H9 (cell line): ENCODE measurements around the gene MCCC1. TPM values are rescaled to one million over a fixed set of nuclear protein-coding genes. Genes with fewer than 3 reads are reported as not detected.

ENCODE experiments used
- DNase-seq: peaks from one replicate; pipeline ENCODE4 v3.0.0-alpha.2; 2017
- H2AFZ ChIP-seq: one replicate; pipeline ENCODE4 v1.6.1; 2013; ENCODE audit warnings: mild to moderate bottlenecking, low read length, control low read depth, moderate library complexity
- H2AK5ac ChIP-seq: 2 replicates; pipeline ENCODE4 v1.6.1; 2013; ENCODE audit warnings: low read length, control low read depth, mixed read lengths; ENCODE audit not compliant: insufficient read length
- H2BK120ac ChIP-seq: one replicate; pipeline ENCODE4 v1.6.1; 2013; ENCODE audit warnings: low read depth, mild to moderate bottlenecking, low read length, control low read depth, inconsistent platforms; ENCODE audit not compliant: poor library complexity, severe bottlenecking
- H2BK12ac ChIP-seq: 2 replicates; pipeline ENCODE4 v1.6.1; 2013; ENCODE audit warnings: low read length, control low read depth, mixed read lengths, low read depth; ENCODE audit not compliant: insufficient read length
- H2BK15ac ChIP-seq: 2 replicates; pipeline ENCODE4 v1.6.1; 2013; ENCODE audit warnings: low read depth, low read length, control low read depth
- H2BK20ac ChIP-seq: one replicate; pipeline ENCODE4 v1.6.1; 2013; ENCODE audit warnings: low read depth, mild to moderate bottlenecking, low read length, control low read depth, inconsistent platforms; ENCODE audit not compliant: poor library complexity, severe bottlenecking
- H2BK5ac ChIP-seq: 2 replicates; pipeline ENCODE4 v1.6.1; 2013; ENCODE audit warnings: low read length, control low read depth, mixed read lengths; ENCODE audit not compliant: insufficient read length
- H3K14ac ChIP-seq: 2 replicates; pipeline ENCODE4 v1.6.1; 2013; ENCODE audit warnings: low read length, control low read depth; ENCODE audit not compliant: insufficient read depth
- H3K18ac ChIP-seq: 2 replicates; pipeline ENCODE4 v1.6.1; 2013; ENCODE audit warnings: low read depth, mild to moderate bottlenecking, mixed read lengths, low read length, control low read depth; ENCODE audit not compliant: insufficient read length
- H3K23ac ChIP-seq: 2 replicates; pipeline ENCODE4 v1.6.1; 2013; ENCODE audit warnings: low read length, control low read depth, mixed read lengths, low read depth; ENCODE audit not compliant: insufficient read length
- H3K23me2 ChIP-seq: 2 replicates; pipeline ENCODE4 v1.6.1; 2013; ENCODE audit warnings: low read depth, mild to moderate bottlenecking, mixed read lengths, low read length, control low read depth; ENCODE audit not compliant: insufficient read length, poor library complexity, severe bottlenecking
- H3K27ac ChIP-seq: 2 replicates; pipeline ENCODE4 v1.5.1; 2013; ENCODE audit warnings: low read length, control low read depth, mixed read lengths, low read depth; ENCODE audit not compliant: insufficient read length
- H3K27me3 ChIP-seq: 2 replicates; pipeline ENCODE4 v1.6.1; 2013; ENCODE audit warnings: low read length, control low read depth, inconsistent platforms; ENCODE audit not compliant: insufficient read depth
- H3K4ac ChIP-seq: 2 replicates; pipeline ENCODE4 v1.6.1; 2013; ENCODE audit warnings: low read depth, mild to moderate bottlenecking, control low read depth, inconsistent platforms, low read length, moderate library complexity
- H3K4me1 ChIP-seq: 2 replicates; pipeline ENCODE4 v1.6.1; 2013; ENCODE audit warnings: low read length, control low read depth, inconsistent platforms; ENCODE audit not compliant: insufficient read depth
- H3K4me2 ChIP-seq: 2 replicates; pipeline ENCODE4 v1.6.1; 2013; ENCODE audit warnings: low read length, control low read depth, mixed read lengths; ENCODE audit not compliant: insufficient read length, insufficient read depth
- H3K56ac ChIP-seq: 2 replicates; pipeline ENCODE4 v1.6.1; 2013; ENCODE audit warnings: low read depth, mild to moderate bottlenecking, mixed read lengths, low read length, control low read depth; ENCODE audit not compliant: insufficient read length
- H3K79me1 ChIP-seq: 2 replicates; pipeline ENCODE4 v1.6.1; 2013; ENCODE audit warnings: low read depth, mild to moderate bottlenecking, moderate library complexity, low read length, control low read depth, inconsistent platforms; ENCODE audit not compliant: insufficient read depth, poor library complexity, severe bottlenecking
- H3K79me2 ChIP-seq: 2 replicates; pipeline ENCODE4 v1.6.1; 2013; ENCODE audit warnings: low read length, control low read depth, inconsistent platforms; ENCODE audit not compliant: insufficient read depth
- H3K9ac ChIP-seq: 2 replicates; pipeline ENCODE4 v1.6.1; 2013; ENCODE audit warnings: low read length, control low read depth, mixed read lengths; ENCODE audit not compliant: insufficient read length; ENCODE audit errors: extremely low read depth
- H3K9me3 ChIP-seq: one replicate; pipeline ENCODE4 v1.6.1; 2013; ENCODE audit warnings: low read depth, low read length, inconsistent platforms; ENCODE audit not compliant: control insufficient read depth
- H3T11ph ChIP-seq: one replicate; pipeline ENCODE4 v1.6.1; 2013; ENCODE audit warnings: mild to moderate bottlenecking, low read length, control low read depth, inconsistent platforms
- H4K20me1 ChIP-seq: one replicate; pipeline ENCODE4 v1.6.1; 2013; ENCODE audit not compliant: control insufficient read depth, insufficient read length, insufficient read depth
- H4K5ac ChIP-seq: 2 replicates; pipeline ENCODE4 v1.6.1; 2013; ENCODE audit warnings: low read depth, mild to moderate bottlenecking, mixed read lengths, low read length, control low read depth; ENCODE audit not compliant: insufficient read length
- H4K8ac ChIP-seq: replicated peaks from 2 replicates; pipeline ENCODE4 v1.6.1; 2013; ENCODE audit warnings: low read length, control low read depth, mixed read lengths, low read depth; ENCODE audit not compliant: insufficient read length
- H4K91ac ChIP-seq: 2 replicates; pipeline ENCODE4 v1.6.1; 2013; ENCODE audit warnings: low read depth, mild to moderate bottlenecking, moderate library complexity, mixed read lengths, low read length, control low read depth; ENCODE audit not compliant: insufficient read length
- H3K27ac Mint-ChIP-seq, 3 experiments: 2 replicates in 2 of 3; 3 replicates in 1 of 3; pipeline ENCODE4 v1.8.0; 2020 to 2021; ENCODE audit warnings: mixed read lengths in 3 of 3, mild to moderate bottlenecking in 1 of 3, moderate library complexity in 1 of 3
- H3K27me3 Mint-ChIP-seq: 2 replicates; pipeline ENCODE4 v1.8.0; 2021; ENCODE audit warnings: low read depth, mild to moderate bottlenecking, moderate library complexity, mixed read lengths
- H3K36me3 Mint-ChIP-seq, 3 experiments: 2 replicates in 2 of 3; 3 replicates in 1 of 3; pipeline ENCODE4 v1.8.0; 2020 to 2021; ENCODE audit warnings: low read depth in 3 of 3, mixed read lengths in 3 of 3; ENCODE audit not compliant: insufficient read depth in 1 of 3
- H3K4me1 Mint-ChIP-seq, 2 experiments: 2 replicates each; pipeline ENCODE4 v1.8.0; 2020; ENCODE audit warnings: mixed read lengths in 2 of 2
- H3K4me3 Mint-ChIP-seq, 2 experiments: 2 replicates in 1 of 2; 3 replicates in 1 of 2; pipeline ENCODE4 v1.8.0; 2020 to 2021; ENCODE audit warnings: mild to moderate bottlenecking in 2 of 2, mixed read lengths in 2 of 2, moderate library complexity in 1 of 2
- H3K9me3 Mint-ChIP-seq, 2 experiments: 2 replicates in 1 of 2; 3 replicates in 1 of 2; pipeline ENCODE4 v1.8.0; 2020; ENCODE audit warnings: mild to moderate bottlenecking in 2 of 2, mixed read lengths in 2 of 2, moderate library complexity in 1 of 2
- WGBS: extraction: QIAGEN DNeasy Blood & Tissue Kit; methylation state at CpG from one replicate; pipeline ENCODE4 v1.1.7; 2013; ENCODE audit warnings: missing lambda C conversion rate, low lambda C conversion rate, mixed read lengths; ENCODE audit not compliant: insufficient read length; ENCODE audit errors: extremely low coverage; 5-methylcytosine and 5-hydroxymethylcytosine counted together
- total RNA-seq: library from RNA; stranded (reverse); gene quantifications from 2 replicates; pipeline ENCODE4 v1.2.1, GENCODE V29; 2021
- TF ChIP-seq, protein P1 (sequence below): fragments of 200-600 bp; sonication (generic); conservative IDR thresholded peaks from 3 replicates; pipeline ENCODE4 v1.8.0; 2021; ENCODE audit warnings: antibody characterized with exemption, mild to moderate bottlenecking

The MCCC1 gene
- total RNA-seq, 1 experiment from 2014 or later = 18.3 TPM

GRCh38 chr3:183131735-183132134, 32.4 kb upstream of the MCCC1 start:
- no peaks in the 10 kb centered on the region for H3K23me2 ChIP-seq

More at GRCh38 chr3:183131735-183132134, 32.4 kb upstream of the MCCC1 start:
- Histone ChIP-seq H3K4me2 (no peak overlapping the region), H3T11ph (no peak overlapping the region), H3K79me2 (no peaks in the 10 kb centered on the region), H2AK5ac (no peak overlapping the region), H3K79me1 (no peaks in the 10 kb centered on the region), H2AFZ (no peak overlapping the region), H2BK120ac (no peak overlapping the region), H3K27ac (no peak overlapping the region), H4K91ac (no peak overlapping the region), H2BK15ac (no peak overlapping the region), H3K14ac (no peak overlapping the region), H3K27me3 (no peaks in the 10 kb centered on the region), H2BK12ac (no peak overlapping the region), H3K18ac (no peak overlapping the region), H4K5ac (no peak overlapping the region), H3K4ac (no peak overlapping the region), H4K20me1 (no peaks in the 10 kb centered on the region), H2BK20ac (no peak overlapping the region), H3K23ac (no peak overlapping the region), H2BK5ac (no peak overlapping the region), H3K4me1 (no peaks in the 10 kb centered on the region), H3K9me3 (no peaks in the 10 kb centered on the region), H3K56ac (no peak overlapping the region), H3K9ac (no peak overlapping the region), H4K8ac (no peak overlapping the region)
- TF ChIP-seq, protein P1, sequence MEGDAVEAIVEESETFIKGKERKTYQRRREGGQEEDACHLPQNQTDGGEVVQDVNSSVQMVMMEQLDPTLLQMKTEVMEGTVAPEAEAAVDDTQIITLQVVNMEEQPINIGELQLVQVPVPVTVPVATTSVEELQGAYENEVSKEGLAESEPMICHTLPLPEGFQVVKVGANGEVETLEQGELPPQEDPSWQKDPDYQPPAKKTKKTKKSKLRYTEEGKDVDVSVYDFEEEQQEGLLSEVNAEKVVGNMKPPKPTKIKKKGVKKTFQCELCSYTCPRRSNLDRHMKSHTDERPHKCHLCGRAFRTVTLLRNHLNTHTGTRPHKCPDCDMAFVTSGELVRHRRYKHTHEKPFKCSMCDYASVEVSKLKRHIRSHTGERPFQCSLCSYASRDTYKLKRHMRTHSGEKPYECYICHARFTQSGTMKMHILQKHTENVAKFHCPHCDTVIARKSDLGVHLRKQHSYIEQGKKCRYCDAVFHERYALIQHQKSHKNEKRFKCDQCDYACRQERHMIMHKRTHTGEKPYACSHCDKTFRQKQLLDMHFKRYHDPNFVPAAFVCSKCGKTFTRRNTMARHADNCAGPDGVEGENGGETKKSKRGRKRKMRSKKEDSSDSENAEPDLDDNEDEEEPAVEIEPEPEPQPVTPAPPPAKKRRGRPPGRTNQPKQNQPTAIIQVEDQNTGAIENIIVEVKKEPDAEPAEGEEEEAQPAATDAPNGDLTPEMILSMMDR = no peak
- no peak overlapping the region for H3K27ac Mint-ChIP-seq
- DNase-seq = no peak
- no peak overlapping the region for H3K4me3 Mint-ChIP-seq
- H3K4me1 Mint-ChIP-seq = peaks cover 8 to 13% of the 10 kb centered on the region in 2 experiments
- H3K9me3 Mint-ChIP-seq = peaks cover 20 to 24% of the 10 kb centered on the region in 2 experiments
- no CpG with 5 or more reads among the region's 4 CpGs for WGBS
- peaks cover 4% of the 10 kb centered on the region for H3K27me3 Mint-ChIP-seq
- H3K36me3 Mint-ChIP-seq = peaks cover 4 to 22% (median 10%) of the 10 kb centered on the region in 3 experiments; a peak in 5 of 7 replicates
